GM19438 (cell line): ENCODE measurements around the gene MFSD1.

Source experiments
- ATAC-seq: cut with Tn5 transposase; IDR thresholded peaks from one replicate; pipeline ENCODE4 v1.9.1; 2021; ENCODE audit warnings: low read depth; ENCODE audit not compliant: unreplicated experiment

Gene MFSD1

GRCh38 chr3:158863247-158863646 lies 61.4 kb downstream of the MFSD1 start:
- ATAC-seq, result no peak

- no peak for ATAC-seq
These were observed 62.6 kb downstream of the MFSD1 start for GRCh38 chr3:158864492-158864891.

- no peak for ATAC-seq
These were observed 73.8 kb downstream of the MFSD1 start for GRCh38 chr3:158875700-158876099.
